Endometrium (tissue), 2 donors: ENCODE data around the gene PDE4D.

Experiments
- FAIRE-seq: peaks from 2 replicates; lab custom pipeline; 2012; peaks lifted over from hg19 to GRCh38; lab: Jason Lieb, UNC
- donor health status: control.
- donor health status: control.

PDE4D gene

DNA sequence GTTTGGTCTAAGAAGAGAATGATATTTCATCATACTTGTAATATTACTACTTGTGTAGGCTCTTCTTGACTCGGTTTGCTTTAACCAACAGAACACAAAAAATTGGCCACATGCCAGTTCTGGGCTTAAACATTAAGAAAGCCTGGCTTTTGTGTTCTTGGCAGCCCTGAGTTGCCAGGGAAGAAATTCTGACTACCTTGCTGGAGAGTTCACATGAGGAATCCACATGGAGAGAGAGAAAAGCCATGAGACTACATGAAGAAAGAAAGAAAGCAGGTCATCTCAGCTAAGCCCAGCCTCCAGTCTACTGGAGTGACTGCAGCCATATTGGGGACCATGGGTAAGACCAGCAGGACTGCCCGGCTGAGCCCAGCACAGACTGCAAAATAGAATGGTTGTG lies 785.8 kb downstream of the PDE4D start:
- FAIRE-seq, result no peak

DNA sequence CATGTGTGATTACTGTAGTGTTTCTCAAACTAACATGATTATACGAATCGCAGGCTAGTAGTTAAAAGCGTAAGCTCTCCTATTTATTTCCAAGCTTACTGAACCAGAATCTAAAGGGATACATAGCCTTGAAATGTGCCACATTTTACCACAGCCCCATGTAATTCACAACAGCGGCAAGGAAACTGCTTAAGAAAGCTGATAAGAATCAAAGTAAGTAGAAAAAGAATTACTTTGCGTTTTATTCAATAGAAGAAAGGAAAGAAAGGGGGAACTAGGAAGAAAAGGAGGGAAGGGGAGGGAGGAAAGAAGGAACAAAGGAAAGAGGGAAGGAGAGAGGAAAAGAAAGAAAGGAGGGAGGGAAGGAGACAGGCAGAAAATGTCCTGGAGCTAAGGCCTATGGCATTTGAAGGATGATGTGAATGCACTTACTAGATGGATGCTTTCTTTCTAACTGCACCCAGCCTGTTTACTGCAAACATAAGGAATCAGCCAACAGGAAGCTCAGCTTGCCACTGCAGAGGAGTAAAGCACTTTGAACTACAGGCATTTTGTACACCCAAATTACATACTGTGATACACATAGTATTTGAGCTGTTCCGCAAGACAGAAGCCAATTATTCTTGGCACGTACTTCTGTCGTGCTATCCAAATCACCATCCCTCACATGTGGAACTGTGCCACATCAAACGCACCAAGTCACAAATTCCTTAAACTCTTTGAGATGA lies 789.0 kb downstream of the PDE4D start:
- no peak for FAIRE-seq

DNA sequence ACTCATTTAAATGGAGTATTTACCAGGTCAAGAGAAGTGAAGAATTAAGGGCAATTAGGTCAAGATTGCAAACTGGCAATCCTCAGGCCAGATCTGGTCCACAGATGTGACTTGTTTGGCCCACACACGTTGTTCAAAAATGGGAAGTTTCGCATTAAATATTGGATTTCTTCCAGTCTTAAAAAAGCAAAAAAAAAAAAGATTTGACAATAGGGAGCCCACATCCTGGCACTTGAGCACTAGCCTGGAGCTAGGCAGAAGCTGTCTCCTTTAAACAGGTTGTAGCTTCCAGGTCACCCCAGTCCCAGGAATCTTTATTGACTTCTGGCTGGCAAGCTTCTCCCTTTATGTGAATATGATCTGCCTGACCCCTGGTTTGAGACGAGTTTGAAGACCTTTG lies 790.2 kb downstream of the PDE4D start:
- no peak for FAIRE-seq

DNA sequence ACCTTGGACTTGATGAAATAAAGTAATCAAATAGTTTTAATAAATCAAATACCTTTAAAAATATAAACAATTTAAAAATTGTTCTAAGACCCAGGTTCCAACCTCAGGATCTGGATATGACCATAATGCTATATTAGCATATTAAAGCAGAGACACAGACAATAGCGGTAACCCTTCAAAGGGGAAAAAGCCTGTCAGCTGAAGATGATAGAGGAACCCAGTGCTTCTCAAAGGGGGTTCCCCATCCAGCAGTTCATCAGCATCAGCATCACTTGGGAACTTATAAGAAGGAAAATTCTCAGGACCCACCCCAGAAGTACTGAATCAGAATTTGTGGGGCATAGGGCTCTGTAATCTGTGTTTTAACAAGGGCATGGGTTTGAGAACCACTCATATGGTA lies 791.1 kb downstream of the PDE4D start:
- no peak for FAIRE-seq

DNA sequence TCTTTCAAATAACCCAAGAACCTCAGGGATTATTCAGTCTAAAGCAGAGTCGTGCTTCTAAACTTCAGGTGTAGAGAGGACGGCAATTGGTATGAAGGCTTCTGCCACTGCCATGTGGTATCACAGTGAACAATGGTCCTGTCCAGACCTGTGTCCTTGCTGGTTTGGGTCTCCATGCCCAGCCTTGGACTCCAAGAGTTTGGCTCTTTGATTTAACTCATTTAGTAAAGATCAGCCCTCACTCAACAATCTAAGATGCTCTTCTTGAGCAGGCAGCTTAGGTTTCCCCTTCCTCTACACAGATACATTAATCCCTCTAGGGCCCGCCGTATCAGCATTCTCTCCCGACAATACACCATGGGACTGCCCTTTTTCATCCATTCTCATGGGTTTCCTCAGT lies 792.7 kb downstream of the PDE4D start:
- FAIRE-seq, result no peak

DNA sequence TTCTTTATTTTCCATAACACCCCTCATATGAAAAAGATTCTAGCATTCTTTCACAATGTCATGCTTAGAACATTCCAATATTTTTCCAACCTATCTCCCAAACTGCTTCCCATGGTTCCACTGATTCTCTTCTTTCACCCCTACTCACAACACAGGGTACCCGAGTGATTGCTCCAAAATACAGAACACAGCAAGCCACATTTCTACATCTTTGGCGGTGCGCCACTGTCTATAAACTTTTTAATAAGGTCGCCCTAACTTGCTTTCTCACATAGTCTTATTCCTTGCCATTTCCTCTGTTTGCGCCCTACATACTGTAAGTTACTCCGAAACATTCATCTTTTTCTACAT lies 793.6 kb downstream of the PDE4D start:
- no peak for FAIRE-seq

DNA sequence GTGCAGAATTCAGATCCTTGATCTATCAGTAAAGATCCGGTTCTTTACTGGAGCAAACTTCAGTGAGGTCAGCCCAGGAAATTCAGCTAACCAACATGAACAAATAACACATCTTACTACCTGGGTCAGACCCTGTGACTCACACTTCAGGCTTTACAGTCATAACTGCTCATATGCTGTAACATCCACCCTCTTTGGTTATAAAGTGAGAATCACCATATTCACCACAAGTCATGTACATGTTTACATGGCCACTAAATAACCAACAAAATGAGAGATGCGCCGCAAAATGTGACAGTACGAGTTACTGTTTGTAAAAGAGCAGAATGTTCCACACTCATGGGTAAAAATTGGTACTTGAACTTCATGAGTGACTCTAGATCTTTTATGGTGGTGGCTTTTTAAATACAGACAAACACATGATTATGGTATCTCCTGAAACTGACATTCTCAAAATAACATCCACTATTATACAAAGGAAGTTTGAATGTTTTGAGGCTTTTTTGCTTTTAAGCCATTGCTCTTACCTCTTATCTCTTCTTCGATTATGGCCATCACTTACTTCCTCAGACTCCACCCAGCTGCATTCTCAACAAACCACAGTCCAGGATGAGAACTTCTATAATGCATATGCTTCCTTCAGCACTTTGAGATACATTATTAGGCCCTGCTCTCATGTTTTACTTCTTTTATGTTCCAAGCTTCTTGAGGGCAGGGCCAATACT lies 794.1 kb downstream of the PDE4D start:
- no peak for FAIRE-seq

DNA sequence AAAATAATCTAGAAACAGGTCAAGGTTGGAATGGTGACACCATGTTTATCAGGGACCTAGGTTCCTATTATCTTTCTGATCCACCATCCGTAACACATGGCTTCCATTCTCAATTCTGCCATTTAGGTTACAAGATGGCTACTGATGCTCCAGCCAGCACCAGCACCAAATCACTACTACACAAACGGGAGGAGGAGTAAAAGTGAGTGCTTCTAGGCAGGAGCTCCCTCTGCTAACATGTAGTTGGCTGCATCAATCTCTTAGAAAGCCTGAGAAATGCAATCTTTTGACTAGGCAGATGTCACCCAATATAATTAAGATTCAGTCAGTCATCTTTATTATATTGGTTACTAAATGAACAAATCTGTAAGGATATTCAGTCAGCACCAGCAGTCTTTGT lies 794.8 kb downstream of the PDE4D start:
- FAIRE-seq, result no peak

DNA sequence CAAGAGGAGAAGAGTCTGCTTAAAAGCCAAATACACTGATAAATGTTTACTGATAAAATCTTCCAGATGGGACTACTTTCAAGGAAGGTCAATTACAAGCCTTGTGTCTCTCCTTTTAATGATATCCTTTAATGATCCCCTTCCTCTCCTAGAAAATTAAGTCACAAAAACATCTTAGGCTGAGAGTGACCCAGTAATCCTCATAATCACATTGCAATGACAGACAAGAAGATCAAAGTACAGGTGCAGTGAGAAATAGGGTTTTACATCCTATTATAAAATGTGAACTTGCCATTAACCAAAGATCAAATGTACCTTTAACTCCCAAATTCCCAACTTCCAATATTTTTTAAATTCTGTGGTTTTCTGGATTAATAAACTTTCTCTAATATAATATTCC lies 795.8 kb downstream of the PDE4D start:
- no peak for FAIRE-seq

DNA sequence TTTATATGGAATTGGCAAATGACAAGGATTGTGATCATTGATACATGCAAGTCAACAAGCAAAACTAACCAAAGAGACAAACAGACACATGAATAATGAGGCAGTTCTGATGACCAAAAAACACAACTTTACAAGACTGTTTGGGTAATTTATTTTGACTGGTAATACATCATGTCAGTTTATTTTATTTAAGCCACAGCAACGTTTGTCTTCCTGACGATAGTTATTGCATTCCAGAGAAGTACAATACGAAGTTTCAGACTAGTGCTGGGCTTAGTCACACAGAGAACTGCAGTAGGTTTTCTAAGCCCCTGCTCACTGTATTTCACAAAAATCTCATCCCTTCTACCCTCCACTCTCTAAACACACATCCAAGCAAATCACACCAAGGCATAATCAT lies 796.4 kb downstream of the PDE4D start:
- FAIRE-seq, result no peak

DNA sequence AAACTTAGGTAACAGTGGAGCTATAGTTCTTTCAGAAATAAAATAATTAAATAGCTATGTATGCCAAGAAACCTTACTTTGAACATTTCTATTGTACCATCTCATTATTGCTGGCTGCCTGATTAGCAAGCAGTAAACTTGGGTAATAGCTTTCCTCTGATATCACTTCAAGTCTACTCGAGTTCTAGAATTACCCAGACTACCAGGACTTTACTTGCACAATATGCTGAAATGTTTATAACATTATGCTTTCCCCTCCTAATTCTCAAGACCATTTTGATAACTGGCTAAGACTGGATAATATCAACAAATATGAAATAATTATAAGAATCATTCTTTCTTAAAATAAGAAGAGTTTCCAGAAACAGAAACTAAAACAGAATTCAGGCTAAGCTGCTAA lies 798.0 kb downstream of the PDE4D start:
- no peak for FAIRE-seq

DNA sequence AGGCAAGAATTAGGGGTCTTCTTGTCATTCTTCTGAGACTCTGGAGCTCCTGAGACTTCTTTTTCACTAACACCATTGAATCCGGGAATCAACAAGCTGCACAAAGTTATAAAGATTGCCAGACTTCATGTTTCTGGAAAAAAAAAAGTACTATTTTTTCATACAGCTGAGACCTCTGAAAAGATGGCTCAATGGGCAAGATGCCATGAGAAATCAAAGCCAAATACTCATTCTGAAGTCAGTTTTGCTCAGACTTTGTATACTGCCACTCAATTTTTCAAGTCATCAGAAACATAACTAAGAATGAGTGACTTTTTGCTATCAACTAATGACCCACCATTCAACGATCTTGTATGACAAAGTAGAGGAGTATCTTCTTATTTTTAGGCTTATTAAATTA lies 798.7 kb downstream of the PDE4D start:
- no peak for FAIRE-seq

DNA sequence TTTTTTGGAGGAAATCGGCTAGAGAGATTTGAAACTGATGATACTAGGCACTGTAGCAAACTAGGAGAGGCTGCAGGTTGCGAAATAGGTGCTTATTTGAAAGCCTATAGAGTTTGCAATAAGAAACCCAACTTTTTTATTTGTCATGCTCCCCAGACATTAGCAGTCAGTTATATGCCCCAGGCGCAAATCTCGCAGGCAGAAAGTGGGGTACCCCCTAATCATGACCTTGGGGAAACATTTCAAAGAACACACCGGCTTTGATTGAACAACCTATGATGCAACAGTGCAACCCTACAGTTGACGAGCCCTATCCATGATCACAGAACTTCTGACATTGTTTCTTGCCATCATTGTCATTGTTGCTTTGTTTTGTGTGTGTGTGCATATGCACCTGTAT lies 800.2 kb downstream of the PDE4D start:
- FAIRE-seq, result no peak

DNA sequence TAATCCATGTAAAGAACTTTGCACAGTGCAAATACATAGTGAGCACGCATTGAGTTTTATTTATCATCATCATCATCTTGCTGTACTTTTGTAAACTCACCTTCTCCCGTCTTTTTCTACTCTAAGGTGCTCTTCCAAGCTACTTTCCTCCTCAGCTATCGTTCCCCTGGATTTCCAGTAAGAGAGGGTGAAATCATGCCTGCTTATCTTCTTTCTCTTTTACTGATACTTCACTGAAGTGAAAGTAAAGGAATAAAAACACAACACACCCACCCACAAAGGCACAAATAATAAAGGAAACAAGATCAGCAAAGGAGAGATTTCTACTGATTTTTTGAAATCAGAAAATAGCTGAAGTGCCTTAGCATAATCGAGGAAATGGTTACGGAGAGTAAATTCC lies 800.8 kb downstream of the PDE4D start:
- FAIRE-seq, result no peak

DNA sequence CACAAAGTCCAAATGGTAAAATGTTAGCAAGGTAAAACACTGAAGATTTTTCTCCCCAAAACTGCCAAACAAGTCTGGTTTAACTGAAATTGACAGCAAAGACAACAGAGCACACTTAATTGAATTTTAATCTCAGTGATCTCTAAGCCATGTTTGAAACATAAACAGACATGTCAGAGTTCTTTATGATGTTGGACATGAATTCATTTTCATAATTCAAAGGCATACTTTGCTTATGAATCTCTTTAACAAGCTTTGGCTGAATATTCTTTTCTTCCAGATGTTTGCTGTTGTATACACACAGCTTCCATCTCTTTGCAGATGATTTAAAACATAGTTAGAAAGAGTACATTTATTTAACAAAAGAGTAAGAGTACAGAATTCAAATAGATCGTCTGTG lies 801.6 kb downstream of the PDE4D start:
- no peak for FAIRE-seq

DNA sequence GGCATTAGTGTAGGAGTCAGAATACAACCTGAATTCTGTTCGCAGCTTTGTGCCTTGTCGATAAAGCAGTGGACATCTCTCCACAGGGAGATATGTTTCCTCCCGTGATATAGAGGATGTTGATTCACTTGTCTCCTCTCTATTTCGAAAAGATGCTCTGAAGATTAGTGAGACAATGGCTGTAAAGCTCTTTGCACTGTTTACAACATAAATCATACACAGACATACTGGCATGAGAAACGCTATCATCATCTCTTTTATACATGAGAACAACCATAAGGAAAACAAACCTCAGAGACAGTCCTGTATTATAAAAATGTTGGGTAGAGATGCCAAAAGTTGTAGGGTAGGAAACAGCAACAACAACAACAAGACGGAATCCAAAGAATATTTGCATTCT lies 803.2 kb downstream of the PDE4D start:
- no peak for FAIRE-seq

DNA sequence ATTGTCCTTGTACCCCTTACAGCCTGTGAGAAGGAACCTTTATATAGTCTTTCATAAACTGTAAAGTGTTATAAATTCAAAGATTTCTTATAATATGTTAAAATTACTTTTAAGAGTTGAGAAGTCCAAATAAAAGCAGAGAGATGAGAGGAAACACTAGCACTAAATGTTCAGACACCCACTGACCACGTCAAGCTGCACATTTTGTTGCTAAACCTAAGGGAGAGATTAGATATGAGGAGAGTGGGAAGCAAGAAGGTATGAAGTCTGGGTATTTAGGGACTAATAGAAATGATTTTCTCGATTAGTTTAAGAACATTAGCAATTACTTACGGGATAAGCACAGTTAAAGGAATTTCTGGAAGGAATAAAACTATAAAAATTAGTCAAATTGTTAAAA lies 803.8 kb downstream of the PDE4D start:
- FAIRE-seq, result no peak

DNA sequence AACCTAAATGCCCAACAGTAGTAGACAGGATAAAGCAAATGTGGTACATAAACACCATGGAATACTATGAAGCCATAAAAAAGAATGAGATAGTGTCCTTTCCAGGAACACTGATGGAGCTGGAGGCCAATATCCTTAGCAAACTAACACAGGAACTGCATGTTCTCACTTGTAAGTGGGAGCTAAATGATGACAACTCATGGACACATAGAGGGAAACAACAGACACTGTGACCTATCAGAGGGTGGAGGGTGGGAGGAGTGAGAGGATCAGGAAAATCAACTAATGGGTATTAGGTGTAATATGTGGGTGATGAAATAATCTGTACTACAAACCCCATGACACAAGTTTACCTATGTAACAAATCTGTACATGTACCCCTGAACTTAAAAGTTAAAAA lies 805.0 kb downstream of the PDE4D start:
- no peak for FAIRE-seq

DNA sequence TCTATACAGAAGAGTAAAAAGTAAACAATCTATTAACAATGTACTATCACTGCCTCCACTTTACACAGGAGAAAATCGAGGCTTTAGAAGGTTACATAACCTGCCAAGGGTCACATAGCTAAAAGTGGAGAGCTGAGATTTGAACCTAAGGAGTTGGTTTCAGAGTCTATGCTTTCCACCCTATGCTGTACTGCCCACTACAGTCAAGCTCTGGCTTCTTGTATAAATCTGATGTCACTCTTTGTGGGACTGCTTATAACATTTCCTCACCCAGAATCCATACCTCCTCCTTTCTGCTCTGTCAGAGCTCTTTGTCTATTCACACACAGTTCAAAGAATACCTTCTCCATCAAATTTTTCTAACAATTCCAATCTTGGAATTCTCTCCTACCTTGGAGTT lies 807.5 kb downstream of the PDE4D start:
- no peak for FAIRE-seq

DNA sequence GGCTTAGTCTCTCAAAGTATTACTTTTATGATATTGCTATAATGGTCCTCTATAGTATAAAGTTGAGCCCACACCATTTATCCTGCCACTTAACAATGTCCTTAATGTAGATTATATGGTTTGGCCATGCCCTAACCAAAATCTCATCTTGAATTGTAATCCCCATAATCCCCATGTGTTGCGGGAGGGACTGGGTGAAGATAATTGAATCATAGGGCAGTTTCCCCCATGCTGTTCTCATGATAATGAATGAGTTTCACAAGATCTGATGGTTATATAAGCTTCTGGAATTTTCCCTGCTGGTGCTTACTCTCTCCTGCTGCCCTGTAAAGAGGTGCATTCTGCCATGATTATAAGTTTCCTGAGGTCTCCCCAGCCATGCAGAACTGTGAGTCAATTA lies 811.8 kb downstream of the PDE4D start:
- no peak for FAIRE-seq

DNA sequence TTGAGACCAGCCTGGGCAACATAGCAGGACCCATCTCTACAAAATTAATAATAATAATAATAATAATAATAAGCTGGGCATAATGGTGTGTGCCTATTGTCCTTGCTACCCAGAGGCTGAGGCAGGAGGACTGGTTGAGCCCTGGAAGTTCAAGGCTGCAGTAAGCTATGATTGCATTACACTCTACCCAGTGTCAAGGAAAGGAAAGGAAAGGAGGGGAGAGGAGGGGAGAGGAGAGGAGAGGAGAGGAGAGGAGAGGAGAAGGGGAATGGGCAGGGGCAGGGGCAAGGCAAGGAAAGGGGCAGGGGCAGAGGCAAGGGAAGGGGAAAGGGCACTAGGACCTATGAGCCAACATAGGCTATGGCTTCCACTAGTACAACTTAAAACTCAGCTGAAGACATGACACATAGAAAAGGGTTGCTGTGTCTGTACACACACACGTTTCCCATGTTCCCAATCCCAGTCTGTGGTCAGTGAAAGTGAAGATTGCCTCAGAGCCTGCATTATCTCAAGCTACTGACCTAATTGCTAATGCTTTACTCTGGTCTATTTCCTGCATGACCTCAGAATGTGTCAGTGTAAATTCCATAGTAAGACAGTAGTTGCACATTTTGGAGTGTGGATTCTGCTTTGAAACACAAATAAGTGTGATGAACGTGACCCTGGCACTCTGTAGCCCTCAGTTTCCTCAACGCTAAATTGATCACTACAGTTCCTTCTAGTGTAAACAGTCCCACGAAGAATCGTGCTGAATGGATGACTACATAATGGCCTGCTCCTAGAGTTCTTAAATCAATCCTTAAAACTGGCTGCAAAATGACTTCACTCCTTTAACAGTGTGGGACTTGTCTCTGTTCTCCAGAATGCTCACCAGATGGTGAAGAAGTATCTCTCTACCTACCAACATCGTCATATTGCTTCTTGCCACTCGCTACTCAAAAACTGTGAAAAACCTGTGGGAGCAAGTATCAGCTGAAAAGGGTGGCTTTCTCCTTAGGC lies 813.6 kb downstream of the PDE4D start:
- FAIRE-seq, result no peak

DNA sequence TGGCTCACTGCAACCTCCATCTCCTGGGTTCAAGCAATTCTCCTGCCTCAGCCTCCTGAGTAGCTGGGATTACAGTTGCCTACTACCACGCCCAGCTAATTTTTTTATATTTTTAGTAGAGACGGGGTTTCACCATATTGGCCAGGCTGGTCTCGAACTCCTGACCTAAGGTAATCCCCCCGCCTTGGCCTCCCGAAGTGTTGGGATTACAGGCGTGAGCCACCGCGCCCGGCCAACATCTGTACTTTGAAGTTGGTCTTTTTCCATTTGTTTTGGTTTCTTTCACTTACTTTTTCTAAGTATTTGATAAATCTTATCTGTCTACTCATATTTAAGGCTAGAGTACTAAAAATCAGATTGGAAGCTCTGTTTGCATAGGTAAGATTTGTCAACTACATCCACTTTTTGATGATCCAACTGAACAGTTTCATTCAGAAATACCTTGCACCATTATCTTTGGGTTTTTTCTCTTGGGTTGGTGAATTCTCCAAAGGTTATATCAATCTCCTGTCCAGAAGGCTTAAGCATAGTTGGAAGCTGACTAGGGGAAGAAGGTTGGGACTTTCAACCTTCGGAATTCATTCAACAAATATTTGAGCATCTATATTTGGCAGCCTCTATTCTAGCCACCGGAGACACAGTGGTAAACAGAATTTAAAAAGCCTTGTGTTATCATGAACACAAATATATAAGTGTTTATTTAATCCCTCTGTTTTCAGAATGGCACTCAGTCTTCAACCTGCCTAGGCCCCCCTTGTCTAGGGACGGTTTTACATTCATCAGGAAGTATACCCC lies 821.6 kb downstream of the PDE4D start:
- FAIRE-seq, result no peak
